NCI-H1105 (cell line): ENCODE measurements around the gene CRIP2.
A peak's percentile ranks its signal among the peaks of the same experiment; 100 is the strongest.

Source experiments
- DNase-seq: peaks from one replicate; lab custom pipeline; 2025; lab: John Stamatoyannopoulos, UW

Gene CRIP2

DNA sequence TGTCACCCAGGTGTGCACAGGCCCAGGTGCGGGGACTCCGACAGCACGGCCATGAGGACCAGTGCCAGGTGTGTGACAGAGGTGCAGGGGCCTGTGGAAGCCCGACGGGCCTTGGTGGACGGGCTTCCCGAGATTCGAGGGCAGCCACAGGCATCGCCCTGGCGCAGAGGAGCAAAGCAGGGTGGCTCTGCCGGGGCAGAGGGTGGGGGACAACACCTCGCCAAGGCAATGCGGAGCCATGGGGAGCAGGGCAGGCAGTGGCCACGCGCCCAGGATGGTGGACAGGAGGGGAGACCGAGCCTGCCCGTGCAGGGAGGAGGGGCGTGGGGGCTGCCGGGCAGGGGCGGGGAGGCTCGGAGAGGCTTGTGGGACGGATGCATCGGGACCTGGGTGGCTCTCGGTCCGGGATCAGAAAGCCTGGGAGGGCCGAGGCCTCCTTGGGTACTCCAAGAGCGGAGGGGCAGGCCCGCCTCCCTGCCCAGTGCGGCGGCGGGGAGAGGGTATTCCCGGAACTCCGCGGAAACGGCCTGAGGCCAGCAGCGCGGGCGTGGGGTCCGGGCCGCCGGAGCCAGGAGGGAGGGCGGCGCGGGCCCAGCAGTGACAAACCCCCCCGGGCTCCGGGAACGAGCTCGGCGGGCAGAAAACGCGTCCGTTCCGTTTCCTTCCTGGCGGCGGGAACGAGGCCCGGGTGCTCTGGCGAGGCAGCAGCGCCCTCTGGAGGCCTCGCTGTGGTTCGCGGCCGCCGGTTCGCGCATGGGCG, 53.4 kb downstream of the CRIP2 start:
- peak; percentile 65 for DNase-seq

DNA sequence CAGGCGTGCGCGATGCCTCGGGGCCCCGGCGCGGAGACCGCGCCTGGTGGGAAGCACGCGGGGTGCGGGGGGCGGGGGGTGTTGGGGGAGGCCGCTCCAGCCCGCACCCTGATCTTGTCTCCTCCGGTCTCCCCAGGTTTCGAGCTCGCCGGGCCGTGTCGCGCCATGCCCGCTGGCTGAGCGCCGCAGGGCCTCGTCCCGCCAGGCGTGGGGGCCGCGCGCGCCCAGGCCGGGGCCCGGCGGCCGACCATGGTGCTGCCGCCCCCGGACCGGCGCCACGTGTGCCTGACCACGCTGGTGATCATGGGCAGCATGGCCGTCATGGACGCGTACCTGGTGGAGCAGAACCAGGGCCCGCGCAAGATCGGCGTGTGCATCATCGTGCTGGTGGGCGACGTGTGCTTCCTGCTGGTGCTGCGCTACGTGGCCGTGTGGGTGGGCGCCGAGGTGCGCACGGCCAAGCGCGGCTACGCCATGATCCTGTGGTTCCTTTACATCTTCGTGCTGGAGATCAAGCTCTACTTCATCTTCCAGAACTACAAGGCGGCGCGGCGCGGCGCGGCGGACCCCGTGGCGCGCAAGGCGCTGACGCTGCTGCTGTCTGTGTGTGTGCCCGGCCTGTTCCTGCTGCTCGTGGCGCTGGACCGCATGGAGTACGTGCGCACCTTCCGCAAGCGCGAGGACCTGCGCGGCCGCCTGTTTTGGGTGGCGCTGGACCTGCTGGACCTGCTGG, 54.1 kb downstream of the CRIP2 start:
- no peak for DNase-seq

DNA sequence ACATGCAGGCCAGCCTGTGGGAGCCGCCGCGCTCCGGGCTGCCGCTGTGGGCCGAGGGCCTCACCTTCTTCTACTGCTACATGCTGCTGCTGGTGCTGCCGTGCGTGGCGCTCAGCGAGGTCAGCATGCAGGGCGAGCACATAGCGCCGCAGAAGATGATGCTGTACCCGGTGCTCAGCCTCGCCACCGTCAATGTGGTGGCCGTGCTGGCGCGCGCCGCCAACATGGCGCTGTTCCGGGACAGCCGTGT, 54.6 kb downstream of the CRIP2 start:
- DNase-seq, result no peak
